Peyer's patch (tissue), 4 donors: ENCODE results near the gene PHACTR3.

ENCODE experiments used
- CTCF ChIP-seq, 6 experiments: fragments of 450-650 bp in 4 of 6; fragments of 200-600 bp in 2 of 6; sonication (generic) in 1 of 6; IDR thresholded peaks; one replicate each; pipeline ENCODE4 v1.5.1; 2017 to 2019; ENCODE audit warnings: antibody characterized with exemption in 6 of 6, mild to moderate bottlenecking in 3 of 6, moderate library complexity in 1 of 6
- POLR2A ChIP-seq, 2 donors: fragments of 450-650 bp; IDR thresholded peaks; one replicate each; pipeline ENCODE4 v1.5.1; 2017; ENCODE audit warnings: antibody characterized with exemption in 2 of 2, mild to moderate bottlenecking in 2 of 2, moderate library complexity in 2 of 2

- TF ChIP-seq CTCF (IDR thresholded peaks at IDR 0.05) (no peak), POLR2A (IDR thresholded peaks at IDR 0.05) (no peak)
These were observed 41.4 kb downstream of the PHACTR3 start for GRCh38 chr20:59645761-59646171.
